Left ventricle myocardium inferior (tissue), 1 donor: ENCODE measurements around the gene CD109. TPM values are rescaled to one million over a fixed set of nuclear protein-coding genes. Genes with fewer than 3 reads are reported as not detected.
"Not testable (repeated sequence)": the region's sequence is repeated elsewhere in the genome, so short reads cannot be mapped to it uniquely, and the experiment has no call there.

Experiments
- DNase-seq: peaks from one replicate; pipeline ENCODE4 v3.0.0-alpha.2; 2020
- H3K27ac ChIP-seq: fragments of 200-600 bp; replicated peaks from 2 replicates; pipeline ENCODE4 v1.8.0; 2021
- H3K27me3 ChIP-seq: fragments of 200-600 bp; 2 replicates; pipeline ENCODE4 v1.8.0; 2021; ENCODE audit warnings: low read depth
- H3K36me3 ChIP-seq: fragments of 200-600 bp; 2 replicates; pipeline ENCODE4 v1.8.0; 2021
- H3K4me1 ChIP-seq: fragments of 200-600 bp; 2 replicates; pipeline ENCODE4 v1.8.0; 2021
- H3K4me3 ChIP-seq: fragments of 200-600 bp; 2 replicates; pipeline ENCODE4 v1.8.0; 2021; ENCODE audit warnings: mild to moderate bottlenecking, moderate library complexity
- H3K9me3 ChIP-seq: fragments of 200-600 bp; replicated peaks from 2 replicates; pipeline ENCODE4 v1.8.0; 2021
- intact Hi-C: fragments of 100-400 bp; cut with micrococcal nuclease; formaldehyde crosslinking; loops from one replicate; pipeline ENCODE4 v1.11.0; 2022
- total RNA-seq: library from RNA; stranded (reverse); fragmentation: NEBNext Ultra II Directional; extraction: Animal tissue kit (Norgen Biotek cat#: 25700); gene quantifications from one replicate; pipeline ENCODE4 v1.2.1, GENCODE V29; 2021
- TF ChIP-seq, protein P1 (sequence below): fragments of 200-600 bp; IDR thresholded peaks from 2 replicates; pipeline ENCODE4 v1.8.0; 2021; ENCODE audit warnings: antibody characterized with exemption, mild to moderate bottlenecking, borderline replicate concordance
- donor health status: DM: no; HTN: yes; CAD: no; lungs with severe emphysema.

CD109 gene
- total RNA-seq, 1 donor from 2014 or later = 9.1 TPM

GRCh38 chr6:73801652-73802268 is 105.8 kb downstream of the CD109 start:
- TF ChIP-seq, protein P1, sequence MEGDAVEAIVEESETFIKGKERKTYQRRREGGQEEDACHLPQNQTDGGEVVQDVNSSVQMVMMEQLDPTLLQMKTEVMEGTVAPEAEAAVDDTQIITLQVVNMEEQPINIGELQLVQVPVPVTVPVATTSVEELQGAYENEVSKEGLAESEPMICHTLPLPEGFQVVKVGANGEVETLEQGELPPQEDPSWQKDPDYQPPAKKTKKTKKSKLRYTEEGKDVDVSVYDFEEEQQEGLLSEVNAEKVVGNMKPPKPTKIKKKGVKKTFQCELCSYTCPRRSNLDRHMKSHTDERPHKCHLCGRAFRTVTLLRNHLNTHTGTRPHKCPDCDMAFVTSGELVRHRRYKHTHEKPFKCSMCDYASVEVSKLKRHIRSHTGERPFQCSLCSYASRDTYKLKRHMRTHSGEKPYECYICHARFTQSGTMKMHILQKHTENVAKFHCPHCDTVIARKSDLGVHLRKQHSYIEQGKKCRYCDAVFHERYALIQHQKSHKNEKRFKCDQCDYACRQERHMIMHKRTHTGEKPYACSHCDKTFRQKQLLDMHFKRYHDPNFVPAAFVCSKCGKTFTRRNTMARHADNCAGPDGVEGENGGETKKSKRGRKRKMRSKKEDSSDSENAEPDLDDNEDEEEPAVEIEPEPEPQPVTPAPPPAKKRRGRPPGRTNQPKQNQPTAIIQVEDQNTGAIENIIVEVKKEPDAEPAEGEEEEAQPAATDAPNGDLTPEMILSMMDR = no peak
- Histone ChIP-seq H3K36me3 (no peaks in the 10 kb centered on the region), H3K4me3 (no peak overlapping the region), H3K9me3 (no peaks in the 10 kb centered on the region), H3K27me3 (no peaks in the 10 kb centered on the region), H3K4me1 (peaks cover 12% of the 10 kb centered on the region), H3K27ac (no peak overlapping the region)
- no peak for DNase-seq
- intact Hi-C loops = no loop called here

DNA sequence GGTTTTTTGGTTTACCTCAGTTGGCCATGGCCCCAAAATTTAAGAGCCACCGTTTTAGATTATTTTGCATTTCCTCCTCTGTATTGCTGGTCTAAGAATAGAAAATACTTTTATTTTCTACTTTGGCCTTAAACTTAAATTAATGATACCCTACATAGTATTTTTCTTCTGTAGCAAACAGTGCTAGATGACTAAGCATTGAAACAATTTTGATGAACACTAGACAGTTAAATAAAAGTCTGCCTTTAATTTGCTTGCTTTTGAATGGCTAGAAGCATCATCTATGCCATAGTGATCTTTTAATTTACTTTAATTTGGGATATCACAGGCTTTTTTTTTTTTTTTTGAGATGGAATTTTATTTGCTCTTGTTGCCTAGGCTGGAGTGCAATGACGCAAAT is 106.4 kb downstream of the CD109 start:
- no peak overlapping the region for H3K4me3 ChIP-seq
- no peak overlapping the region for H3K27ac ChIP-seq
- intact Hi-C loops = no loop called here
- no peaks in the 10 kb centered on the region for H3K9me3 ChIP-seq
- H3K4me1 ChIP-seq = peaks cover 12% of the 10 kb centered on the region
- H3K27me3 ChIP-seq = no peaks in the 10 kb centered on the region
- no peak for DNase-seq
- no peaks in the 10 kb centered on the region for H3K36me3 ChIP-seq
- TF ChIP-seq, protein P1 = no peak

- Histone ChIP-seq H3K4me1 (peaks cover 12% of the 10 kb centered on the region), H3K36me3 (no peaks in the 10 kb centered on the region), H3K27me3 (no peaks in the 10 kb centered on the region), H3K27ac (no peak overlapping the region), H3K4me3 (no peak overlapping the region), H3K9me3 (no peaks in the 10 kb centered on the region)
- no peak for DNase-seq
- TF ChIP-seq, protein P1 = peak; percentile 45
- intact Hi-C loops = no loop called here
These were observed 107.7 kb downstream of the CD109 start for GRCh38 chr6:73803562-73804241.

DNA sequence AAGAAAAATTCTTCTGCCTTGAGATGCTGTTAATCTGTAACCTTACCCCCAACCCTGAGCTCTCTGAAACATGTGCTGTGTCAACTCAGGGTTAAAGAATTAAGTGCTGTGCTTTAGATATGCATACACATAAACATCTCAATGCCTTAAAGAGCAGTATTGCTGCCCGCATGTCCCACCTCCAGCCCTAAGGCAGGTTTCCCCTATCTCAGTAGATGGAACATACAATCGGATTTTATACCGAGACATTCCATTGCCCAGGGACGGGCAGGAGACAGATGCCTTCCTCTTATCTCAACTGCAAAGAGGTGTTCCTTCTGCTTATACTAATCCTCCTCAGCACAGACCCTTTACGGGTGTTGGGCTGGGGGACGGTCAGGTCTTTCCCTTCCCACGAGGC is 109.2 kb downstream of the CD109 start:
- H3K27me3 ChIP-seq, H3K36me3 ChIP-seq, intact Hi-C loops, H3K4me3 ChIP-seq, H3K27ac ChIP-seq, DNase-seq, H3K9me3 ChIP-seq: not testable (repeated sequence)
- H3K4me1 ChIP-seq = peaks cover 12% of the 10 kb centered on the region

GRCh38 chr6:73805982-73806381 is 110.0 kb downstream of the CD109 start:
- H3K36me3 ChIP-seq, intact Hi-C loops, H3K27me3 ChIP-seq, H3K4me1 ChIP-seq, H3K9me3 ChIP-seq, H3K27ac ChIP-seq, H3K4me3 ChIP-seq, DNase-seq: not testable (repeated sequence)

DNA sequence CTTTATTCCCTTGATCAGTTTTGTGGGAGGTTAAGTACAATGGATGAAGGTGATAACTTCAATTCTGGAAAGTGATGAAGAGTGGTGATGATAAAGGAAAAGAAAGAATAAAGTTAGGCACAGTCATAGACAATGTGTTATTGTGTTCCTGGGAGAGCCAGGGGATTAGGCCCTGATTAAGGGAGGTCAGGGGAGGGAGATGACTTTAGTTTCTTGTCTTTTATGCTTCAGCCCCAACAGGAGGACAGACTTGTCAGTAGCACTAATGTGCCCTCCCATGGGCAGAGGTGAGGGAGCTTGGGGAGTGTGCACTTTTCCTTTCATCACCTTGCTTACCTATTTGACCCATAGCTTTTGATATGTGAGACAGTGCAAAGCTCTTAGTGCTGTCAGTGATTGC is 115.7 kb downstream of the CD109 start:
- no peak overlapping the region for H3K4me3 ChIP-seq
- intact Hi-C loops = no loop called here
- no peaks in the 10 kb centered on the region for H3K4me1 ChIP-seq
- H3K9me3 ChIP-seq = no peaks in the 10 kb centered on the region
- TF ChIP-seq, protein P1 = no peak
- no peak overlapping the region for H3K27ac ChIP-seq
- no peaks in the 10 kb centered on the region for H3K27me3 ChIP-seq
- H3K36me3 ChIP-seq = peaks cover 29% of the 10 kb centered on the region
- DNase-seq = no peak
